RWPE1 (cell line): ENCODE results near the gene SENP5.

Experiments used
- CTCF ChIA-PET: fragments of 350-600 bp; sonication (Branson Sonifier 250); formaldehyde crosslinking; extraction: SDS; loops from one replicate; lab custom pipeline; 2021; lab: Yijun Ruan, JAX
- POLR2A ChIA-PET: fragments of 400-600 bp; formaldehyde crosslinking; extraction: SDS; loops from one replicate; lab custom pipeline; 2020; ENCODE audit warnings: antibody characterized with exemption; ENCODE audit not compliant: low non-redundant PET; lab: Yijun Ruan, JAX
- DNase-seq: peaks from one replicate; pipeline ENCODE4 v3.0.0; 2012; ENCODE audit warnings: low spot score
- H3K27ac ChIP-seq: fragments of 450-650 bp; 2 replicates; pipeline ENCODE4 v1.5.1; 2017
- CTCF ChIP-seq: fragments of 450-650 bp; conservative IDR thresholded peaks from 2 replicates; pipeline ENCODE4 v1.5.1; 2017; ENCODE audit warnings: low read depth, mild to moderate bottlenecking

The SENP5 gene

DNA sequence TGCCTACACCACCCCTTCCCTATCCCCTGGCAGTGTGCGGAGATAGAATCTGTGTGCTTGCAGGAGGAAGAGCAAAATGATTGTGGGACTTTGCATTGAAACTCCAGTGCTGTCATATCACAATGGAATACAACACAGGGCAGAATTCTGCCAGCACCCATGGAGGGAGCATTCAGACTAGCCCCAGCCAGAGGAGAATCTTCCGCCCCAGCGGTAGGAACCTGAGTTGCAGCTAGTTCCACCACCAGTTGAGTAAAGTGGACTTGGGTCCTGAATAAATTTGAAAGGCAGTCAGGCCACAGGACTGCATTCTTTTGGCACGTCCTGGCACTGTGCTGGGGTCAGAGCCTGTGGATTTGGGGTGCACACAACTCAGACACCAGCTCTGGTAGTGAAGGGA, 47.1 kb downstream of the SENP5 start:
- no peak for DNase-seq
- no peak overlapping the region for H3K27ac ChIP-seq
- no peak for TF ChIP-seq CTCF
- ChIA-PET CTCF (no interaction called here), POLR2A (no interaction called here)

DNA sequence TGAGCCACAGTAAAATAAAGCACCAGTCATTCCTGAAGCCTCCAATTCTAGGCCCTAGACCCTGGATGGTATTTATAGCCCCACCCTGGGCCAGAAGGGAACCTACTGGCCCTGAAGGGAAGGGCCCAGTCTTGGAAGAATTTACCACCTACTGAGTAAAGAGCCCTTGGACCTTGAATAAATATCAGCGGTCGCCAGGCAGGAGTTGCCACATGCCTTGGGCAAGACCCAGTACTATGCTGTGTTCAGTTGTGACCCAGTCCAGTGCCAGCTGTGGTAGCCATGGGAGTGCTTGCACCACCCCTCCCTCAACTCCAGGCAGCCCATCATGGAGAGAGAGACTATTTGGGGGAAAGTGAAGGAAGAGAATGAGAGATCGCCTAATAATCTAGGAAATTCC, 47.7 kb downstream of the SENP5 start:
- POLR2A ChIA-PET: no interaction called here
- no peak for TF ChIP-seq CTCF
- CTCF ChIA-PET: no interaction called here

GRCh38 chr3:196916221-196916620, 48.5 kb downstream of the SENP5 start:
- ChIA-PET CTCF (interaction anchor here (0.7 kb wide), 1 partner anchor 53 kb away, joined by 4 read pairs; no protein-coding TSS in a partner anchor), POLR2A (interaction anchor here (0.6 kb wide), 1 partner anchor 56 kb away, joined by 5 read pairs; no protein-coding TSS in a partner anchor)
- no peak overlapping the region for H3K27ac ChIP-seq
- DNase-seq: no peak
- no peak for TF ChIP-seq CTCF

More for the DNA sequence above, 47.7 kb downstream of the SENP5 start:
- no peak overlapping the region for H3K27ac ChIP-seq
- no peak for DNase-seq

- H3K27ac ChIP-seq: no peak overlapping the region
- CTCF ChIA-PET: no interaction called here
- POLR2A ChIA-PET: no interaction called here
- no peak for DNase-seq
- no peak for TF ChIP-seq CTCF
These were observed 49.3 kb downstream of the SENP5 start for GRCh38 chr3:196916995-196917394.

GRCh38 chr3:196918968-196919367, 51.2 kb downstream of the SENP5 start:
- CTCF ChIA-PET: no interaction called here
- POLR2A ChIA-PET: no interaction called here
- no peak for DNase-seq
- no peak for TF ChIP-seq CTCF
- H3K27ac ChIP-seq: no peak overlapping the region

- no peak for TF ChIP-seq CTCF
- ChIA-PET POLR2A (no interaction called here), CTCF (interaction anchor here (0.6 to 0.7 kb wide), 2 partner anchors 383 to 403 kb away, joined by 3 to 4 read pairs; no protein-coding TSS in a partner anchor)
- no peak overlapping the region for H3K27ac ChIP-seq
- no peak for DNase-seq
These were observed 53.0 kb downstream of the SENP5 start for GRCh38 chr3:196920733-196921132.
